ENCODE results near the gene PTPRG.
A peak's percentile ranks its signal among the peaks of the same experiment; 100 is the strongest.
"Not testable (repeated sequence)": the region's sequence is repeated elsewhere in the genome, so short reads cannot be mapped to it uniquely, and the experiment has no call there.

Gene PTPRG

DNA sequence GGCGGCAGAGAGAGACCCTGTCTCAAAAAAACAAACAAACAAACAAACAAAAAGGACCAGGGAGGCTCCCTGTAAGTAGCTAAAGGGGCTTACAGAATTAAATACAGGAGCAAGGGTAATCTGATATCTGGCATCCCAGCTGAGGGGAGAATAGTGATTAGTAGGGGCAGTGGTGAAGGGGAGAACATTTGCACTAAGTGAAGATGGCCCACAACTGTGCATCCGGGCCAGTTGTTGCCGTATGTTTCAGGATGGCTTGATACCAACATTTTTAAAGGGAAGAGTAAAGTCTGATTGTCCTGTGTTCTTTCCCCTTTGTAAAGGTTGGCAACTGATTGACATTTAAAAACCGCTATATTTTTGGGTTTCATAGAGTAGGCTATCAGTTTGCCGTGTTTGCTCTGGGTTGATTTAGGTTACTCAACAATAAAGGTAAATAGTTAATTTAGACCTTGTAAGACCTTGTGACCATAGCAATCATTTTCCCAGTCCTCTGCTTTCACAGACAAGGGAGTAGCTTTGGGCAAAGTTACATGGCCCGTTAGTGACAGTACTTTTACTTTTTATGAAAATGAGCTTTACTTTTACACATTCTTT is 167.8 kb downstream of the PTPRG start:
- DNase-seq: peak; percentile 15

DNA sequence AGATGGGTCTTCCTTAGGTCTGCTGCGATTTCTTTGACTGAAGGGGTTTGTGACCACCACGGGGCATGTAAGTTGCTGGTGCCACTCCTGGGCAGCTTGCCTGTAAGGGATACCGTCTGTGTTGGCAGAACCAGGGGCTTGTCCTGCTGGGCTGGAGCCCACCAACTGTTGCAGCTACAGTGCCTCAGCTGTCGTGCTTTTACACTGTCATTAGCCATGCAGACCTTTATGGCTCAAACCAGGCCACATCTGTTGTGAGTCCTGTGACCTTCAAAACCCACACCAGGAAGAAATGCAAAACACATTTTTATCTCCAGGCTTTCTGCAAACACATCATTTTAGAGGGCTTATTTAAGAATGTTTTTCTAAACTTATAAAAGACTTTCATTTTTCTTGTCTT is 168.7 kb downstream of the PTPRG start:
- DNase-seq: peak; percentile 80

DNA sequence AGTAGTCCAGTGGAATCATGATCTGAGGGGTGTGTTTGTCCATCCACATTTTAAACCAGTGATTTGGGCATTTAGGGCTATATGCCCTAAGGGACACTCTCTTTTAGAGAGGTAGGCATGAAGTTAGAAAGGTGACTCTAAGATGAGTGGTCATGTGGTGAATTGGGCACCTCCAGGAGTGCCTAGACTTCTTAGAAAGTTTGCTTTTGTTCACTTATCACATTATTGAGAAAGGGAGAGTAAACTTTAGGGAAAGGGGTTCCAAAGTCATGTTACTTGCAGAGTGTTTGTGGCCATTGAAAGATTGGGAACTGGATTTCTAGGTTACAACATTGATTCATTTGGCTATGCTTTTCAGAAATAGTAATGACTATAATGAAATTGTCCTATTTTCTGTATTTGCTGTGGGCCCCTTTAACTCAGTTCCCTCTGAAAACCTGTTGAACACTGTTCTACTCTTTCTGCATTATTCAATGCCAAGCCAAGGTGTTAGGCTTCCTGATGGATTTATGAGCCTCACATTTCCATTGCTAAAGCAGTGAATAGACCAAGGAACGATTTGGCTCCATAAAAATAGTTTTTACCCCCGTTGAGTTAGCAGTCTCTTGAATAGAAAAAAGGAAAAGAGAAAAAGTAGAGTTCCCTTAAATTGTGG is 169.3 kb downstream of the PTPRG start:
- DNase-seq: peak; percentile 16

- no peak for DNase-seq
These were observed 171.6 kb downstream of the PTPRG start for GRCh38 chr3:61733000-61733399.

GRCh38 chr3:61733876-61734275 is 172.5 kb downstream of the PTPRG start:
- DNase-seq: peak; percentile 79

GRCh38 chr3:61734749-61735686 is 173.6 kb downstream of the PTPRG start:
- DNase-seq: no peak

- no peak for DNase-seq
These were observed 175.1 kb downstream of the PTPRG start for GRCh38 chr3:61736506-61736905.

DNA sequence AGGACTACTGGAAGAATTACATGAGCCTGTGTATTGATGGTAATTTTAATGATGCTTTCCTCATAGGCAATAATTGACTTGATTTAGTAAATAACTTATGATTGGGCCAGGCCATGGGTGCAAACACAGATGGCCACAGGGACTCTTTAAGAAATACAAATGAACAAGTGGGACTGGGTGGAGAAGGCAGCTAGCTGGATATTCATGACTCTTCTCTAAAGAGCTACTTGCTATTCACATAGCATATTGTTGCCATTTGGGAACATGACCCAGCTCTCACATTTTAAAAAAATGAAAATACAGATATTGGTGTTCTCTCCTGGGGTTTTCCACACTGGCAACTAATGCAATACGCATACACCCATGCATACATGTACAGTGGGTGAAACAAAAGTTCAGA is 178.3 kb downstream of the PTPRG start:
- DNase-seq: no peak

DNA sequence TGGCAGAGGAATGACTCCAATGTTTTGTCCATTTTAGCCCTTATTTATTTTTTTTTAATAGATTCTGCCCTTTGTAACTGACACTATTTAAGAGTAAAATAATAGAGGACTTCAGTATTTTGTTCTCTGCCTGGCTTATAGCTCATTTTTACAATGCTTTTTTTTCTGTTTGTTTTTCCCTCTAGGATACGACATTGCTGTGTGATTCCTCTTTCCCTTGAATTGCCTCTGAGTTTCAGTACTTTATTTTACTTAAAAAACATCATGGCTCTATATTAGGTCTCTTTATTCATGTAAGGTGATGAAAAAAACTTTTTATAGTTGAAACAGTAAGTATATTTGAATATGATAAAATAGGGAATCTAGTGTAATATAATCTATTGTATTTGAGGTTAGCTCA is 179.1 kb downstream of the PTPRG start:
- DNase-seq: no peak

GRCh38 chr3:61741551-61741950 is 180.2 kb downstream of the PTPRG start:
- DNase-seq: no peak

DNA sequence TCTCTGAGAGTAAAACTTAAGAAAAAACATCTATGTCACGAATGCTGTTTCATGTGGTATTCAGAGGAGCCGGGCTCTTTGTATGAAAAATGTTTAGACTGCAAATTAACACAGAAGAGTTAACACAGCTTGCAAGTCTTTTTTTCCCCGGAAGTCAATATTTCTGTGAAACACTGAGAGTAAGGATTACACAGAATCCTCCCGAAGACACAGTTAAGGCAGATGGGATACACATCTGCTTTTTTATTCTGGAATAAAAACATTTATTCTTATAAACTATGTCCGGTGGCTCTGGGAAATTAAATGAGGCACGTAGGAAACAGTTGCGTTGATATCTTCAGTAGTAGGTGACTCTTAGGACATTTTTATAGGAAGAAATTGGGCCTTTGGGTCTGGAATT is 180.6 kb downstream of the PTPRG start:
- no peak for DNase-seq

DNA sequence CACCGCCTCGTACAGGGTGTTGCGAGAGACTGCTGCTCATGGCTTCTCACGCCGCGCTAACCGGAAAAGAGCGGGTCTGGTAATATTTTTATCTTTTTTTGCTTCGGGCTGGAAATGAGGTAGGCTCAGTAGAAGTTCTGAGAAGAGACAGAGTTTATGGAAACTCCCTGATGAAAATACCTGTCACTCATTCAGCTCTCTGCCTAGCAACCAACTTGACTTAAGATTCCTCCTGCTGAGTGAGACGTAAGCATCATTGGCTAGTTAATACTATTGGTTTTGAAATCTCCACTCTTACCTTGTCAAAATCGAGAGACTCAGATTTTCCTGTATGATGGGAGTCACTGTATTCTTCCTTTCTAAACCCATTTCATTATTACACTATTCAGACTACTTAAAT is 181.7 kb downstream of the PTPRG start:
- no peak for DNase-seq

- DNase-seq: no peak
These were observed 182.4 kb downstream of the PTPRG start for GRCh38 chr3:61743686-61744242.

DNA sequence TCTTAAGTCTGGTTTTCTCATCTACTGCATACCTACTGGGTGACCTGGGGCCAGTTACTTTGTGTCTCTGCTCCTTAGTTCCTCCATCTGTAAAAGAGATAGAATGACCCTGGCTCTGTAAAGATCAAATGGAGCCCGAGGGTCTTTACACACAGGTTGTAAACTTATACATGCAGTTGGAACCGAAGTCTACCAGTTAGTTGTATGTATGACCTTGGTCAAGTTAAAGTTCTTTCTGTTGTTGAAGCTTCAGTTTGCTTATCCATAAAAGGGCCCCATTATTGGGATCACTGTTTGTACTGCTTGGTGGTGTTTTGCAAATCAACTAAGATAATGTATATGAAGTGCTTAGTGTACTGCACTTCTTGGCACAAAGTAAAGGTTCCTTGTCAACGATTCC is 186.9 kb downstream of the PTPRG start:
- DNase-seq: no peak

- no peak for DNase-seq
These were observed 189.4 kb downstream of the PTPRG start for GRCh38 chr3:61750766-61751165.

DNA sequence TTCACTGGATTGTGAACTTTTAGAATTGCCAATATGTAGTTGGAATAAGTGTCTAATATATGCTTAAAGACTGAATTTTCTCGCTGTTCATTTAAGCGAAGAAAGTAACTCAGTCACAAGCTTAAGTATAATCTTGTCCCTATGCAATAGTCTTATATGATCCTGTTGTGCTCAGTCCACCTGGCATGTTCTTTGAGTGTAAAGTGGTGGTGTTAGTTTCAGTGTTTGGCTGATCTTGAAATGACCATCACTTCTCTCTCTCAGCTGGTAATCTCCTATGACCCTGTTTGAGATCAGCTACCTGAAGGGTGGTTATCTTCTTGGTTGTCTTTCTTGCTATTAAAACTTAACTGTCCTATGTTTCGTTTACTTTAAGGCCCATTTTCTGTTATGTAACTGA is 197.5 kb downstream of the PTPRG start:
- DNase-seq: no peak

- not testable (repeated sequence) for DNase-seq
These were observed 199.4 kb downstream of the PTPRG start for GRCh38 chr3:61760783-61761182.

GRCh38 chr3:61761694-61762430 is 200.5 kb downstream of the PTPRG start:
- no peak for DNase-seq

DNA sequence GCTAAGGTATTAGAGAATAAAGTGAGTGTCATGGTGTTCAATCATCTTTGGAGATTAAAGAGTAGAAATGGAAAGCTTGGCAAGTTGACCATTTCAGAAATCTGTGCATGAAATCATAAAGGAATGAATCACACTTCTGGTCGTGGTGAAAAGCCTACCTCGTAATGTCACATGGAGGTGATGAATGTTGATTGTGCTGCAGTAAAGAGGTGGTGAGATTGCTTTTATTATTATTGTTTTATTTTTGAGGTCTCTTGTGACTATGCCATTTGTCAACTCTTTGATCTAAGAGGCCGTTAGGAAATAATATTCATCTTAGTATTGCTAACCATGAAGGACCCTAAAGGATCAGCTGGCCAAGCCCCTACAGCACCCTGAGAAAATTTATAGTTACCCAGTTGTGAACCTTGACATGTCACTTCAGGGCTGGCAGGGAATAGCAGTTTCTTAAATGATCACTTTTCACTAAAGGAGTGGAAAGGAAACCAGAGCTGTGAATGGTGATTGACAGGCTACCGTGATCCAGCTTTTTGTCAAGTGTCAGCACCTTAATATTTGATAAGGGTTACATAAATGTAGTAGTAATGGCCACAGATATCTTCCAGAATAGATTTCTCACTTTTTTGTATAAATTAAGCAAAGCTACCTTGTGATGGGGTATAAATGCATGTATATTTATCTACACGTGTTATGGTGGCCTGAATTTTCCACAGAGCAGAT is 203.9 kb downstream of the PTPRG start:
- DNase-seq: no peak

DNA sequence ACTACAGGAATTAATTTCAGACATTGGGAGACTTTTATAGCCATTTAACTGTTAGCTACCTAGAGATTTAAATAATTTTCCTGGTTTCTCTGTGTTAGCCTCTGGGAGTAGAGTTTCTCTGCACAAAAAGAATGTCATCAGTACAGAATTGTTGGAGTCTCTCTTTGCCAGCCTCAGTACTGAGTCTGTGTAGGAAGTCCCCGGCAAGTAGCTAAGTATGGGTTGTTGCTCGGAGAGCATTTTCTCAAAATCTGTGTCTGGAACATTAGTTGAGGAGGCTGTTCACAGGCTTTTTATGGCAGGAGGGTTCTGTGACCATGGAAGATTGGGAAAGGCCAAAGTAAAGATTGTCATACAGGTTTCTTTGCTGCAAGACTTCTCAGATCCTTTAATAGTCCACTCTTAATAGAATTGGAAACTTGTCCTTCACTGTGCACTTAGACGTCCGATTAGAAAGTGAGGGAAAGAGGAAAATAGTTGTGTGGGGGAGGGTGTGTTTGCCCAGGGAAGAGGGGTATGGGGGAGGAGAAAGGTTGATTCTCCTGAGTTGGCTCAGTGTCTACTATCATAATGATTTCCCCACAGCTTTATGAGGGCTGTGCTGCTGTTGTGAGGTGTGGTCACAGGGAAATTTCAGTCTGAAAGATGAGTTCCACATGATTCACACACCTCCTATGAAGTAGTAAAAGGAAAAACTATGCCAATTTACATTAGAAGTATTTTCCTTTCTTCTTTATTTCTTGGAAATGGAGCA is 207.1 kb downstream of the PTPRG start:
- peak; percentile 2 for DNase-seq

DNA sequence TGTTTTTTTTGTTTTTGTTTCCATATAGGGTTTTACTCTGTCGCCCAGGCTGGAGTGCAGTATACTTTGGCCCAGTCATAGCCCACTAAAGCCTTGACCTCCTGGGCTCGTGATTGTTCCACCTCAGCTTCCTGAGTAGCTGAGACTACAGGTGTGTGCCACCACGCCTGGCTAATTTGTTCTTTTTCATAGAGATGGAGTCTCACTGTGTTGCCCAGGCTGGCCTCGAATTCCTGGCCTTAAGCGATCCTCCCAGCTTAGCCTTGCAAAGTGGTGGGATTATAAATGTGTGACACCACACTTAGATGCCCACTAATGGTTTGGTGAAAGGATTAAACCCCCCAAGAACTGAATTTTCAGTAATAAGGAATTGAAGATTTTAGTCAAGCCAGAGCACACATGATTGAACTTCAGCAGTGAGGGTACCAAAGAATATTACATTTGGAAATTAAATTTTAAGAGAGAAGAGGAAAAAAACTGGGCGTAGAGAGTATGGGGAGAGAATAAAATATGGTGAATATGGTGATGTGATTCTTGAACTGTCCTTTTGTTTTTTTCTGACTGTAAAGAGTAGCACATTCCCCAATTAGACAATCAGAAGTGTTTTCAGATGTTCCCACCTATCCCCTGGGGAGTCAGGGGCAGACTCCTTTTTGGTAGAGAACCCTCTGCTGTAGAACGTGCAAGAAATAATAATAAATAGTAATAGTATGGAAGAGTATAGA is 208.1 kb downstream of the PTPRG start:
- DNase-seq: no peak

All from NCI-H69 (cell line).